Measurements from ENCODE around the gene RPS6KA2.
"Not testable (repeated sequence)": the region's sequence is repeated elsewhere in the genome, so short reads cannot be mapped to it uniquely, and the experiment has no call there.

The RPS6KA2 gene

DNA sequence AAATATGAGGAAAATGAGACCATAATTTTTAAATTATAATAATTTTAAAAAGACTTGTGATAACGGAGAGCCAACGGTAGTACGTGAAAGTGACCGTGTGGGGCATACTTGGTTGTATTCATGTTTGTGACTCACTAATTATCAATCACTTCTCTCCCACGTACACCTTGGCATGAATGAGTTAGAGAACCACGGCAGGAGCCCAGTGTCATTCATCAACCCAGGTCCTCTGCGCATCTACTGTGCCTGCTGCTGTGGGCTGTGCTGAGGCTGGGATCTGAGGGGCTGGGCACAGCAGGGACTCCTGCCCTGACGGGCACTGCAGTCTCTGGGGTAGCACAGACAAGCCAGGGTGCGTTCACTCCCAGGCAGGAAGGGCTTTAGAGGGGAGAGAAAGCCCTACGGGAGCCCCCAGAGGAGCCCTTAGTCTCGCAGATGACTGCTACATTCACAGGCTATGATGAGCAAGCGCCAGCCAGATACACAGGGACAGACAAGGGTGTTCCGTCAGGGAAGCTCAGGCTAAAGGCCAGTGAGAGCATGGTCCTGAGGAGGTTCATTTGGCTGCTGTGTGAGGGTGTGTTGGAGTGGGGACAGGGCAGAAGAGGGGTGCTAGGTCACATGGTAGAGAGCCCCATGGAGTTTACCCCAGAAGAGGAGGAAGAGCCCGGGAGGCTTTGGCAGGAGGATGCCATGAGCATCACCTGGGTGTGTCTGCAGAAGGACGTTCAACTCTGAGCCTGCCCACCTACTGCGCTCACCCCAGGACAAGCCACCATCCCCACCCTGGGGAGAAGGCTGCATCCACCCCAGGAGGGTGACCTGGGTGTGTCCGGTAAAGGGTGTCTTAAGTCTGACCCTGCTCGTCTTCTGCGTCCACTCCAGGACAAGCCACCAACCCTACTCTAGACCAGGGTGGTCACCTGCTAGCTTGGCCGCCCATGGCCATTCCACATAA, 8.2 kb upstream of the RPS6KA2 start:
- no peak for DNase-seq (ENCODE audit: low read depth)

DNA sequence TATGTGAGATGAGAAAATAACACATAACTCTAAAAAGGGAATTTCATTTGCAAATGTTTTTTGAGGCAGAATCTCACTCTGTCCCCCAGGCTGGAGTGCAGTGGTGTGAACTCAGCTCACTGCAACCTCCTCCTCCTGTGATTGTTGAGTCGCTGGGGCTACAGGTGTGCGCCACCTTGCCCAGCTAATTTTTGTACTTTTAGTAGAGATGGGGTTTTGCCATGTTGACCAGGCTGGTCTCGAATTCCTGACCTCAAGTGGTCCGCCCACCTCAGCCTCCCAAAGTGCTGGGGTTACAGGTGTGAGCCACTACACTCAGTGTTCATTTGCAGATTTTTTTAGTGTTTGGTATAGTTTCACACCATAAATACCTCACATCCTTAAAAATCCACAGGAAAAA, 7.5 kb upstream of the RPS6KA2 start:
- DNase-seq (ENCODE audit: low read depth) = not testable (repeated sequence)

DNA sequence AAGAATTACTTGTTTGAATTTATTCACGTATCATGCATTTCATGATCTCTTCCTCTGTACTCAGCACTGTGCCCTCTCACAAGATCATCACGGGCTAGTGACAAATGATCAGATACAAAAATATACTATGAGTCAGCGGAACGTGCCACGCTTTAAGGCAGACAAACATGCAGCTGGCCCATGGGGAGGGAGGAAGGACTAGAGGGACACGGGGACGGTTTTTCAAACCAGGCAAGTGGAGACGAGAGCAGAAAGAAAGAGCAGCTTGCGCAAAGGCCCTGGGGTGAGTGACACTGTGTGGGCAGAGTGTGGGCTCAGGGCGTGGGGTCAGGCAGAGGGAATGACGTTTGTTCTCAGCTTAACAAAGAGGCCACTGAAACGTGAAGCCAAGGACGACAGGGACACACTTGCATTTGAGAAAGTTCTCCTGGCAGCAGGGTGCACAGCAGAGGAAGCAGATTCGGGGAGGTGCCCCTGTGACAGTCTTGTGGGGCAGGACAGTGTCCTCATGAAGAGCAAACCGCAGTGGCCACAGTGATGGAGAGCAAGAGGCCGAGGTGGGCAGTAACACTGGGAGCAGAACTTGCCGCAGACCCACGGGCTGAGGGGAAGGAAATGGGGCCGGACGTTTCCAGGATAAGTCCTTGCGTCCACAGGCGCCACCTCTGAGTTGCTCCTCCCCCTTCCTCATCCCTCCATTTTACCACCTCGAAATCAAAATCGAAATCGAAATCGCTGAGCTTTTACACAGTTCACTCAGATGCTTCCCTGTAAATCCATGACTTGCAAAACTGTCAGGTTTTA, 6.9 kb upstream of the RPS6KA2 start:
- no peak for DNase-seq (ENCODE audit: low read depth)

DNA sequence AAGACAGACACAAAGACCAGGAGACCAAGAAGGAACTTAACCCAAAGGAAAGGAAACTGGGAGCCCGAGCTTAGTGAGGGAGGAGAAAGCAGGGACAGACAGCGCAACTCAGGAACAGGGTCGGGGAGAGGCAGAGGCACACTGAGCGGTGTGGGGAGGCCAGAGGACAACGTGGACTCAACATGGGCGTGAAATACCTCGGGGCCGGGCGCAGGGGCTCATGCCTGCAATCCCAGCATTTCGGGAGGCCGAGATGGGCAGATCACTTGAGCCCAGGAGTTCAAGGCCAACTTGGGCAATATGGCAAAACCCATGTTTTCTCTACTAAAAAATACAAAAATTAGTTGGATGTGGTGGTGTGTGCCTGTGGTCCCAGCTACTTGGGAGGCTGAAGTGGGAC, 5.7 kb upstream of the RPS6KA2 start:
- DNase-seq (ENCODE audit: low read depth) = no peak

DNA sequence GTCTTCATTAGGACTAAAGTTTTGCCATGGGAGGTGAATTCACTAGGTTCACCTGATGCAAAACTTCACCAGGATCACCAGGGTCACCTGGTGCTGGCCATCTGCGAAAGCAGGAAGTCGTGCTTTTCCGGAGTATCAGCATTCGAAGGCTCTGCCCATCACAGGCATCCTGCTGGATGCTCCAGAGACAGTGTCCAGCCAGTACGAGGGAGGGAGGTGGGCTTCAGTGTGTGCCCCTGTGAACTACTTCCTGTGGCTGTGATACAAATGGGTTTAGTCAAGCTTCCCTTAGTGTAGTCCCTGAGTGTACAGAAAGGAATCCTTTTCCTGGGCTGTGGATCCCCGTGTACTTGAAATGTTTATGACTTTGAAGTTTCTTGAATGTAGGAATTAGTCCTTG, 3.4 kb upstream of the RPS6KA2 start:
- DNase-seq (ENCODE audit: low read depth) = no peak

DNA sequence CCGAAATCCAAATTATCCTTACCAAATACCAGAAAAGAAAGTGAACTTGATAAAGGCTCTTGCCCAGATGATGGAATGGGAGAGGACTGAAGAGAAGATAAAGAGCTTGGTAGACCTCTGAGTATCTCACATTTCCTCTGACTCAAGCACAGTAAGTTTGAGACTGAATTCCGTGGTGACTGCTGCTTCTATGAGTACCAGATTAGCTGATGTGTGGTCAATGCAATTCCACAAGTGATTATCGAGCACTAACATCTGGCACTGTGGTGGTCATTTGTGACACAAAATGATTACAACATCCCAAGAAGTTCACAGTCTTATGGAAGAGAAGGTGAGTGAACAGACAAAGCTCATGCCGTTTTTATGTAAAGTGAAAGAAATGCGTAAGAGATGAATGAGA, 2.6 kb upstream of the RPS6KA2 start:
- DNase-seq (ENCODE audit: low read depth) = no peak

DNA sequence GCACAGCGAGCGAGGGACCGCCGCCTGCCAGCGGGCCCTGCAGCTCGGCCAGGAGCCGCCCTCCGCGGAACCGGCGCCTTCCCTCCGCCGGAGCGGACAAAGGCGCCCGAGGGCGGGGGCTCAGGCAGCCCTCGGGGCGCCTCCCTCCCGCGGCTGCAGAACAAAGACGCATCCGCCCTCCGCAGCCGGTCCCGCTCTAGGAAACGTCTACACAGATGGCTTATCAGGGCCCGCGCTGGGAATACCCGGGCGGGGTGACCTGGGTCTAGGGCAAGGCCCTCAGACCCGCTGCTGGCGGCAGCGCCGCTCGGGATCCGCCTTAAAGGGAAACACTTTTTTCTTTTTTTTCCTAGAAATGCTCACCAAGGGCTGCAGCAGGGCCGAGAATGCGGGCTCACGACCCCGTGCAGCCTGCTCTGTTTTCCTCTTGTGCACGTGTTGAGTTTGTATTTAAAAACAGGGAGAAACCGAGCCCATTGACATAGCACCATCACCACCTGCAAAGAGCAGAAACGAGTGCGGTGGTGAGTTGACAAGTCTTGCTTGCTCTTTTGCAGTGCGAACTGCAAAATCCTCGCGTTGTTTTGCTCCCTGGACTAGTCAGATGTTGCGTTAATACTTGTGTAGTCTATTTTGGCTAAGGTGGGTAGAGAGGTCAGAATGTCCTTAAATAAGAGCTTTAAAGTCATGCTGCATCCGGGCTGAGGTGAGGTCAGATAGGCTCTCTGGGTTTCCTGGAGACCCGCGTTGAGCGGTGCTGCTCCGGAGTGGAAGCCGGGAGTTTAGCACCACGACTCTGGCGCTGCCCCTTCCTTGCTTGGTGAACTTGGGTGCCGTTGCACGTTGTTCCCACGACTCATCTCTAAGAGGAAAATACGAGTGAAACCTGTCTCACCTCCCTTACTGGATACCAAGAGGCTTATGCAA, 1.1 kb upstream of the RPS6KA2 start:
- DNase-seq (ENCODE audit: low read depth) = peak; percentile 39

DNA sequence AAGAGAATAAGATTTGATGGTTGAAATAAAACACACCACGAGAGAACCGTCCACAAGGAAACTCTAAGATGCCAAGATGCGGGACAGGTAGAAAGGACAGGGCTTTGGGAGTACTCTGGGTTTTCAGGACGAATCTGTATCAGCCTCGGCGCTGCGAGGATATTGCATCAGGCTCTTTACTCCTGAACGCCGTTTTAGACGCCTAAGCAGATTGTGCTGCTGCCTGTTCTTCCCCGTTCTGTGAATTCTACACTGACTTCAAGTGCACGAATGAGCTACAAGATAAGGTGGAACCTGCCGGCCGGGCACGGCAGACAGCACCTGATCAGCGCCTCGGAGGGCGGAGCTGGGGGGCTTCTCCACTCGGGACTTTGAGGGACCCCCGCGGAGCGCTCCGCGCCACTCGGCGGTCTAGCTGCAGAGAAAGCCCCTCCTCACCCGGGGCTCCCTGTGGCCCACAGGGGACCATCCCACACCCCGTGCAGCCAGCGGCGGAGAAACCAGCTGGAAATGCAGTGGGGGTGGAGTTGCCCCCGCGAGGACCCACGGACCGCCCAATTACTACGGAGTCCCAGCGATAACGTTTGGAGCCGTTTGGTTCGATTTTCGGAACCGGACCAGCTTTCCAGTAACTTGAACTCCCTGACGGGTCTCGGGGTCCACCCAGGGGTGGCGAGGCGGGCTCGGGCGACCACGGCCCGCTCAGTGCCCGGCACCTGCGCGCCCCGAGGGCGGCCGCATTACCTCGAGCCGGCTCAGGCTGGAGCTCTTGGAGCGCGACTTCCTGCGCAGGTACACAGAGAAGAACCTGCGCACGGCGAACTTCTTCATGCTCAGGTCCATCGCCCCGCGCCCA, 646 bp downstream of the RPS6KA2 start:
- no peak for DNase-seq (ENCODE audit: low read depth)

DNA sequence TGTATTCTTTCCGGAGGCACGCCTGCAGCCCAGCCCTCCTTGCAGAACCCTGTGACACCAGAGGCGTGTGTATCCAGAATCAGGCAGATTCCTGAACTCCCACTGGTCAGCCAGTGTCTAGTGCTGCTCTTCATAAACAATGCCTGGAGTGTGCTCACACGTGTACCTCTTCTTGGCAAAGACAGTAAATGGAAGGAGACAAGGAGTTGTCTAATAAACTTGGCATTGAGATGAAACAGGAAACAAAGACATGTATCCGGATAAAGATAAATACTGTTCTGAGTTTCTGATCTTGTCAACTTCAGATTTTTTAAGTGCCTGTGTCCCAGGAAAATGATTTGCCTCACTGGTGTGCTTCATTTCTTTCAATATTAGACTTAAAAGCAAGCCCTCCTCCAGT, 1.7 kb downstream of the RPS6KA2 start:
- no peak for DNase-seq (ENCODE audit: low read depth)

DNA sequence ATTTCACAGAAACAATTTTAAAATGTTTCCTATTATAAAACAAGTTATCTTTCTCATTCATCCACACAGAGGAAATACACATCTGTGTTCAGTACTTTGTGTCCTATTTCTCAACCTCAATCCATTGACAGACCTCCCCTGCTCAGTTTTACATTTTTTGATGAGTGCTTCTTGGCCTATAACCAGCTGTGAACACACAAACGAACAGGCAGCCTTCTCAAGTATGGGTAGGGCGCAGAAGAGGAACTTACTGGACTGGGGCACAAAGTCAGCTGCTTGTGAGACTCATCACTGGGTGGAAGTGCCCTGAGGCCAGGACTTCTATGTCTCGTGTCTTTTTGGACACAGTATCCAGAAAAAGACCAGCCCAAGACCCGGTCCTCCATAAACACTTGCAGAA, 2.8 kb downstream of the RPS6KA2 start:
- DNase-seq (ENCODE audit: low read depth) = no peak

DNA sequence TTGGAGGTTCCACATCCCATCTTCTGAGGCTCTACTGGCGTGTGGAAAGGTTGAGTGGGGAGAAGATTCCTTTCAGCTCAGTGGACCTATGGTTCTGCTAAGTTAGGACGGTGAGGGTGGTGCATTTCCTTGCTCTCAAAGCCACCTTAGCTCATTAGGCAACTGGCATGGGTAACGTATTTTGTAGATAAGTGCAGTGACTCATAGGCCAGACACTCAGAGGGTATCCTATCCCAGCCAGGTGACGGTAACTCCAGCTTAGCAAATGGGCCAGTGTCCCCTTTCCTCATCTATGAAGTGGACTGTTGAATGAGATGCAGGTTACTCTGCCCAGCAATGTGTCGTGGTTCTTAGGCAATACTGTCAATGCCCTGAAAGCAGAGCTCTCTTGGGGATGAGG, 3.7 kb downstream of the RPS6KA2 start:
- DNase-seq (ENCODE audit: low read depth) = no peak

DNA sequence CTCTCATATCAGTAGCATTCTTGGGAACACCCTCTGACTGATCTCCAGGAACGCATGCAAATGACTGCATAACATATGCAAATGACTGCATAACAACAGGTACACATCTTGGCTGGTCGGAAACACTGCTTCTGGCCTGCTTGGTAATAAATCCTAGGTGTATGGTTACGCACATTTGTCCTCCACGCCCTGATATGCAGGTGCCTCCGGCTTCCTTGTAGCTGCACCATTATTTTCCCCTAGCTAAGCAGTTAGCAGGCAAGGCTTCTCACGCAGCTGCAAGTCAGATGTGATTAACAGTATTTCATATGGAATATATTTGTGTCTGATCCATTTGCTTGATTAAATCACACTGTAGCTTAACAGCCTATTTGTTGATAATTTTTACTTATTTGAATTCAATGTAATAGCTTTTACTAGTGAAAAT, 5.9 kb downstream of the RPS6KA2 start:
- DNase-seq (ENCODE audit: low read depth) = no peak

DNA sequence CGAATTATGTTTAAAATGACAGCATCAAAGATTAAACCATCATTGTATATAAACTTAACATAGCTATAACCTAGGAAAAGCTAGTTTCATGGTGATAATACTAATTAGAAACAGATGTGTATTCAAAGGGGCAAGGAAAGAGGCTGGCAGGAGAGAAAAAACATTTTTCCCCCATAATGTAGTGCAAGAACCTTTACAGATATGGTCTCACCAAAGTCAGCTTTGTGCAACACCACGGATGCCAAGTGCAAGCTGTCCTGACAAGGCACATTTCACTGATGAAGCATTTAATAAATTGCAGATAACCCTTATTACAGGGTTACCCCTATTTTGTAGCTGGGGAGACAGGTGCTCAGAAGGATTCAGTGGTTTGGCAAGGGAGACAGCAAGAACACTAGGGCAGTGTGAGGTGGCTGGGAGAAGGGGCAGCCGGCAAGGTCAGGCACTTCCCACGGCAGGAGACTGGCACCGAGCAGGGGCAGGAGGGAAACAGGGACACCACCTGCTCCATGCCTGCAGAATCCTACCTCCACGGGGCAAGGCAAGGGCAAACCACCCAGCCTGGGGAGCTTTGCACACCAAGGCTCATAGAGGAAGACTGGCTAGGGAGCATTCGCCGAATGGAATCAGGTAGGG, 6.5 kb downstream of the RPS6KA2 start:
- no peak for DNase-seq (ENCODE audit: low read depth)

DNA sequence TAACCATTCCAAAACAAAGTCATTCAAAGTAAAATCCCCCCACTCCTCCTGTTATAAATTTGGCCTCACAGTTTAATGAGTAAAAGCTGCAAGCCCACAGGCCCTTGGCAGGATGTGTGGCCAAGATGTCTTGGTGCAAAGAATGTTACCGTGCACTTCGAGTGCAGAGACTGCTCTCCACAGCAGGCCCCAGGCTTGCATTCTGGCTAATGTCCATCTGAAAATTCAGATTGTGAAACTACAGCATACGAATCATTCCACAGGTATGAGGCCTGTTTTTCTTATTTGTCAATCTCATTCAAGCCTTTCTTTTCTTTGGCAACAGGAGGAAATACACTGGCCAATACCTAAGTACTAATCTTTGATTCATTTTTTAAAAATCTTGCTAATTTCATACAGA, 7.1 kb downstream of the RPS6KA2 start:
- DNase-seq (ENCODE audit: low read depth) = no peak

DNA sequence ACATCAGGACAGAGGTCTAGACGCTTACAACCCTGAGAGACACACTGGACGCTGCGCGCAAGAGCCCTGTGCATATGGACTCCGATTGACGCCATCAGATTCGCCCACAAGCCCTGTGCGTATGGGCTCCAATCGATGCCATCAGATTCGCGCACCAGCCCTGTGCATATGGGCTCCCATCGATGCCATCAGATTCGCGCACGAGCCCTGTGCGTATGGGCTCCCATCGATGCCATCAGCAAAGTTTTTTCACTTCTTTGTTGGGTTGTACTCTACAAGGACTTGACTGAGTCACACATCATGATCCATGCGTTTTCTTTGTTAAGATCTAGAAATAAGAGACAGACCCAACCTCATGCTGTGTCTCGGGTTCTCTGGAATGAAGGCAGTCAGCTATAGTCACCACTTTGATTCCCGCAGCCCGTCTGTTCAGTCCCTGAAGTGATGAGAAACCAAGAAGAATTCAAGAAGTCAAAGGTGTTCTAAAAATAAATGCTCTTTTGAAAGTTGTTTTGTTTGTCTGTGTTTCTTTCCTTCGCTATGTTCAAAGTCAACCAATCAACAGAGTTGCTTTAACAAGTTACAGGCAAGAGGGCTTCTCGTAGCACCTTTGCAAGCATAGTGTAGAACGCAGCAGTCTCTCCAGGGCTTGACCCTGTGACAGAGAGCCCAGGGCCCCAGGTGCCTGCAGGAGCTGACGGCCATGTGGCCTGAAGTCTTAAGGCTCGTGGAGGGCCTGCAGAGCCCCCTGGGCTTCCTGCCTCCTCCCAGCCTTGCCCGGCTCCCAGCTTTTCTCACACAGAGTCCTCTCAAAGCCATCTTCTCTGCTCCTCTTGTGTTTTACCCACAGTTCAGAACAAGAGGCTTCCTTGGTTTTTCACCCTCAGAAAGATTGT, 7.9 kb downstream of the RPS6KA2 start:
- no peak for DNase-seq (ENCODE audit: low read depth)

DNA sequence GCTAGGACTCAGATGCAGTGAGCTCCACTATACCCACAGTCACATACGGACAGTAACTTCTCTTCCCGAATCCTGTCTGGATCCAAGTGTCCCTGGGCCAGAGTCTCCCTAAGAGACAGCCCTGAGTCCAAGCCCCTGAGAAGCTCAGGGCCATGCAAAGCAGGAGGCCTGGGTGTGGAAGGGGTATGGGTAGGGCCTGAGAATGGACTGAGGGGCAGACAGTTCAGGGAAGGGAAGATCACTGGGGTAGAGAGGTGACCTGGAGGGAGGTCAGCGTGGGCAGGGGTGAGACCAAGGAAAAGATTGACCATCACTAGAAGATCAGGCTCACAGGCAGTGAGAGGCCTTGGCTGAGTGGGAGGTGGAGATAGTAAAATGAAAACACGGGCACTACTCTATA, 8.8 kb downstream of the RPS6KA2 start:
- DNase-seq (ENCODE audit: low read depth) = no peak

DNA sequence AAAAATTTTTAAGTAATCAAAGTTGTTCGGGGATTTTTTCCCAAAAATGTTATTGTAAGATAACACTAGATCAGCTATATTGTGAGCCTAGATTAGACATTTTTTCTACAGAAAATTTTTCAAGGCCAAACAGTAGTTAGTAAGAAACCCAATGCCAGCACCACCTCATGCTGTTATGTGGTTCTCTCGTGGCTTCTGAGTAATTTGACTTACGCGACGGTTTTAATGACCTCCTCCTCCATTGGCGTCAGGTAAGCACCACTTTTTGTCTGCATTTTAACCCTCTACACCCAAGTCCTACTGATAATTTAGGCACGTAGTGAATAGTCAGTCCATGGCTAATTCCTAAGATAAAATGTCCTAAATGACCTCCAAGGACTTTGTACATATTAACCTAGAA, 9.7 kb downstream of the RPS6KA2 start:
- DNase-seq (ENCODE audit: low read depth) = no peak

DNA sequence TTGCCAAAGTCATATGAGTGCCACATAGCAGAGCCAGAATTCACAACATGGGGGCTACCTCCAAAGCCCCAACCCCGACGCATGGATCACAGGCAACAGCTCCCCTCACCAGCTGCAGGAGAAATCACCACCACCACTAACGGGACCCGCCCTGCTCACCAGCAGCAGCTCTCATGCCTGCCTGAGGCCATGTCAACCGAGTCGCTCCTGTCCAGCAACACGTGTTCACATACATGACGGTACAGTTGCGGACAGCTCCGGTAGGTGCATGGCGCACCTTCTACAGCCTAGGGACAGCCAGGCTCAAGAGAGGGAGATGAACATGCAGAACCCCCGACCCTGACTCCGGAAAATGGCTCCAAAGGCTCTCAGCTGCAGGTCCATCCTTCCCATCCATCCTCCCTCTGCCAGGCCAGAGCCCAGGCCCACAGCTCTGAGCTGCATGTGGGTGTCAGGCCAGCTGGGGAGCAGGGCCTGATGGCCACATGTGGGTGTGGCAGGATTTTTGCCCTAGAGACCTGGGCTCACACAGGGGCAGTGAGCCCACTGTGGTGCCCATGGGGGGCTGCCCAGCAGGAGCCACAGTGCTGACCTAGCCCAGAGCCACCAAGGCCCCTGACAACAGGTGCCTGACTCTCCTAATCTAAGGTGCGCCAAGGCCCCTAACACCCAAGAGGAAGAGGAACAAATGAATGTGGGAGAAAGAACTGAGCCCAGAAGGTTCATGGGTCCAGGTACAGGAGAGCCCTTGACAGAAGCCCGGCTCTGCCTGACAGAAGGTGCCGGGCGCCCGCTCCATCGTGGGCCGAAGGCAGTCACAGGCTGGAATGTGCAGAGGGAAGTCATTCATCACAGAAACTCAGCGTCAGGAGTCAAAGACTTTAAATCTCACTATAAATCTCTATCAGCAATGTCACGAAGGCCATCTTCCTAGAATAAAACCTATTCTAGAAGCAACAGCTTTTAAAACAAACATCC, 10.5 kb downstream of the RPS6KA2 start:
- DNase-seq (ENCODE audit: low read depth) = no peak
